NCI-H2107 (cell line): ENCODE measurements around the gene CEACAM19.
A peak's percentile ranks its signal among the peaks of the same experiment; 100 is the strongest.
"Not testable (repeated sequence)": the region's sequence is repeated elsewhere in the genome, so short reads cannot be mapped to it uniquely, and the experiment has no call there.

Source experiments
- DNase-seq: peaks from one replicate; lab custom pipeline; 2025; lab: John Stamatoyannopoulos, UW

CEACAM19 gene

GRCh38 chr19:44675521-44675920 is 4.2 kb downstream of the CEACAM19 start:
- no peak for DNase-seq

DNA sequence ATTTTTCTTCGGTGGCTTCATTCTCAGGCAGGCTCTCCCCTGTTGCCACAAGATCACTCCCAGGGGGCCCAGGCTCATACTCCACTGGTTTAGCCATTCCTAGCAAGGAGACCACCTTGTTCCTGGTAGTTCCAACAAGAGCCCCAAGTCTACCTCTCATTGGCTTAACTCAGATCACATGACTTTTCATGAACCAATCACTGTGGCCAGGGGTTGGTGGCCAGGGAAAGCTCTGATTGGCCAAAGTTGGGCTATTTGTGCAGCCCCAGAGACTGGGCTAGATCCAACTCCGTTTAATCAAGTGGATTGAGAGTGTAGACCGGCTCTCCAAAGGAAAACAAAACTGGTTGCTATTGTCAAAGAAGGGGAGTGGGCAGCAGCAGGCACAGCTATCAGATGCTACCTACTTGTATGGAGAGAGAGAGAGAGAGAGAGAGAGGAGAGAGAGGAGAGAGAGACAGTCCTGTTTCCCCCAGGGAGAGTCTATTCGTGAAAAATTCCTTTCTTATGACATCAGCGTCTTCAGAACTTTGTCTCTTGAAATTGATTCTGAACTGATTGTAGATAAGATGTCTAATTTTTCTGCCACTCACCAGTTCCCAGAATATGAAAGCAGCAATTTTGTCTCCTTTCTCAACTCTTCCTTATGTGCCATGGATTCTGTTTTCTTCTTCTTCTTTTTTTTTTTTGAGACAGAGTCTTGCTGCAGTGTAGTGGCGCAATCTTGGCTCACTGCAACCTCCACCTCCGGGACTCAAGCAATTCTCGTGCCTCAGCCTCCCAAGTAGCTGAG is 5.9 kb downstream of the CEACAM19 start:
- no peak for DNase-seq

- no peak for DNase-seq
Observed at GRCh38 chr19:44680536-44680935, 9.3 kb downstream of the CEACAM19 start.

DNA sequence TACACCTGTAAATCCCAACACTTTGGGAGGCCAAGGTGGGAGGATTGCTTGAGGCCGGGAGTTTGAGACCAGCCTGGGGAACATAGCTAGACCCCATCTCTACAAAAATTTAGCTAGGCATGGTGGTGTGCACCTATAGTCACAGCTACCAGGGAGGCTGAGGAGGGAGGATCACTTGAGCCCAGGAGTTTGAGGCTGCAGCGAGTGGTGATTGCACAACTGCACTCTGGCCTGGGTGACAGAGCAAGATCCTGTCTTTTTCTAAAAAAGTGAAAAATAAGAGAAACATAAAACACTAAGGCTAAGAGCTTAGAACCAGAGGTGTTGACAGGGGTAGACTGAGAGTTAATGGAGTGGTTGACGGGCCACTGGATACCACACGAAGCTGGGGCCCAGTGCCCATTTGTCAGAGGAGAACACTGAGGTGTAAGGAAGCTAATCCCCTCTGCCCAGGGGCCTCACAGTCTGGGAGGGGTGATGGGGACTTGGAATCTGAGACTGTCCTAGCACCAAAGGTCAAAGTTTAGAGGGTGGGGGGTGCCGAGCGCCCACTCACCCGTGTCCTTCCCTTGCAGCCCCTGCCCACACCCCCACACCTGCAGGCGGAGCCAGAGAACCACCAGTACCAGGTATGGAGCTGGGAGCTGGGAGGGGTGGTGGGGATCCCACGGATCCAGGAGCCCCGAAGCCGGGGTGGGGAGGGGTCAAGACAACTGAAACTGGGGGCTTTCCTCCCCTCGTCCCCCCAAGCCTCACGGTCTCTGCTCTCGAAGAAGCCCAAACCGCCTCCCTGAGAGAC is 10.9 kb downstream of the CEACAM19 start:
- no peak for DNase-seq

DNA sequence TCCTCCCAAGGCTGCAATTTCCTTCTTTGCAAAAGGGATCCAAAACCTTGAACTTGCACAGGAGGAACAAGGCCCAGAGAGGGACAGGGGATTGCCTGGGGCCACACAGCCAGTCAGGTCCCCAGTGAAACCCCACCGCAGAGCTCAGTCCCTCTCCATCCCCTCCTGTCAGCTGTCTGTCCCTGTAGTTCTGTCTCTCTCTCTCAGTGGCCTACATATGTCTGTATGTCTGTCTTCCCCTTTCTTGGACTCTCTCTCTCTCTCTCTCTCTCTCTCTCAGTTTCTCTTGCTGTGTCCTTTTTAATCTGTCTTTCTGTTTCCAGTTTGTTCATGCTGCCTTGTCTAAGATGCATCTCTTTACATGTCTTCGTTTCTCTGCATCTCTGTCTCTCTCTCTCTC is 11.5 kb downstream of the CEACAM19 start:
- DNase-seq = no peak

DNA sequence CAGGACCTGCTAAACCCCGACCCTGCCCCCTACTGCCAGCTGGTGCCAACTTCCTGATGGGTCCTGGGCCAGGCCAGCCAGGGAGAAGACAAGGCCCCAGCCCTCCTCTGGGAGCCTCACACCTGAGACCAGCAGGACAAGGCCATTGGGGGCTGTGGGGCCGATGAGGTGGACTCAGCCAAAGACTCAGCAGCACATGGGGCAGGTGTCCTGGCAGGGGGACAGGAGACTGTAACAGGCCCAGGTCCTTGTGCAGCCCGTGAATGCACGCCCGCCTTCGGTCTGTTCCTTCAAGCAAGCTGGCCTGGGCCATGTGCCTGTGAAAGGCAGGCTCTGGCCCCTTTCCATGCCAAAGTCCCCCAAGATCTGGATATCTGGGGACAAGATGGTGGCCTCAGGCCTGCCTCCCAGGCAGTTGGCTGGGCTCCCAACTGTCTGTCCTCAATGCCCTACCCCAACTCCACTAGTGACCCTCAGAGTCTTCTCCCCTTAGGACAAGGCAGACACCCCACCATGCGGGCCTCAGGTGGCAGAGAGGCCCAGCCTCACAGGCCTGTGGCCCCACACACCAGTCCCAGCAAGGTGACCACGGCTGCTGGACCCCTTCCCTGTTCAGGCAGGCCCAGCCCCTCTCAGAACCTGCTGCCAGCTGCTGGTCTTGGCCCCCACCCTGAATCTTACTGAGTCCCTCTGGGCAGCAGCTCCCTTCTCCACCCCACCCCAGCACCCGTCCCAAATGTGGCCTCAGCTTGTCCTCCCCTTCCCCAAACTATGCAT is 12.3 kb downstream of the CEACAM19 start:
- no peak for DNase-seq

GRCh38 chr19:44684396-44684795 is 13.1 kb downstream of the CEACAM19 start:
- not testable (repeated sequence) for DNase-seq

DNA sequence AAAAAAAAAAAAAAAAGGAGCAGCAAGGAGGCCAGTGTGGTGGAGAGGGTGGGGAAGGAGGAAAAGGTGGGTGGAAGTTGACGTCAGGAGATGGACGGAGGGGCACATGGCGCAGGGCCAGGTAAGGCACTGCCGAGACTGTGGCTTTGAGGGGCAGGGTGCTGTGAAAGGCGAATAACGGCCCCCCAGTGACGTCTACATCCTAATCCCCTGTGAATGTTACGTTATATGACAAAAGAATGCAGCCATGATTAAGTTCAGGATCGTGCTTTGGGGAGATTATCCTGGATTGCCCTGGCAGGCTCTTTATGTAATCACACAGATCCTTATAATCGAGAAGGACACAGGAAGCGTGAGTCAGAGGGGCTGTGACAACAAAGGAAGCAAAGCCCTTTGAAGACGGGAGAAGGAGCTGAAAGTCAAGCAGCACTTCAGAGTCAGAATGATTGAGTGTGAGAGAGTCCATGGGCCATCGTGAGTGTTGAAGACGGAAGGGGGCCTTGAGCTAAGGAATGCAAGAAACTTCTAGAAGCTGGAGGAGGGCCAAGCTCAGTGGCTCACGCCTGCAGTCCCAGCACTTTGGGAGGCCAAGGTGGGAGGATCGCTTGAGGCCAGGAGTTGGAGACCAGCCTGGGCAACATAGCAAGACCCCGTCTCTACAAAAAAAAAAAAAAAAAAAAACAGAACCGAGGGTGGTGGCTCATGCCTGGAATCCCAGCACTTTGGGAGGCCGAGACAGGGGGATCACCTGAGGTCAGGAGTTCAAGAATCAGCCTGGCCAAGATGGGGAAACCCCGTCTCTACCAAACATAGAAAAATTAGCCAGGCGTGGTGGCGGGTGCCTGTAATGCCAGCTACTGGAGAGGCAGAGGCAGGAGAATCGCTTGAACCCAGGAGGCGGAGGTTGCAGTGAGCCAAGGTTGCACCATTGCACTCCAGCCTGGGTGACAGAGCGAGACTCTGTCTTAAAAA is 13.9 kb downstream of the CEACAM19 start:
- DNase-seq = no peak

DNA sequence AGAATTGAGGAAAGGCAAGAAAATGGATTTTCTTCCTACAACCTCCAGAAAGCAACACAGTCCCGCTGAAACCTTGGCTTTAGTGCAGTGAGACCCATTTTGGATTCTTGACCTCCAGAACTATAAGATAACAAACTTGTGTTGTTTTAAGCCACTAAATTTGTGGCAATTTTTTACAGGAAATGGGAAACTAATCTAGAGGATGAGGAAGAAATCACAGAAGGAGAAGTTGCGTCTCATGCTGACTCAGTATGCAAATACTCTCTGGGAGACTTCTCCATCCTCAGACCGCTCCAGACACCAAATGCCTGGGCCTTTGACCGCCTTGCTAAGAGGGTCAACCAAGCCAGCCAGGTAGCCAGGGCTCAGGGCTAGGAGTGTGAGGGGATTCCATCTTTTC is 14.6 kb downstream of the CEACAM19 start:
- DNase-seq = no peak

- DNase-seq = no peak
Observed at GRCh38 chr19:44686896-44687295, 15.6 kb downstream of the CEACAM19 start.

DNA sequence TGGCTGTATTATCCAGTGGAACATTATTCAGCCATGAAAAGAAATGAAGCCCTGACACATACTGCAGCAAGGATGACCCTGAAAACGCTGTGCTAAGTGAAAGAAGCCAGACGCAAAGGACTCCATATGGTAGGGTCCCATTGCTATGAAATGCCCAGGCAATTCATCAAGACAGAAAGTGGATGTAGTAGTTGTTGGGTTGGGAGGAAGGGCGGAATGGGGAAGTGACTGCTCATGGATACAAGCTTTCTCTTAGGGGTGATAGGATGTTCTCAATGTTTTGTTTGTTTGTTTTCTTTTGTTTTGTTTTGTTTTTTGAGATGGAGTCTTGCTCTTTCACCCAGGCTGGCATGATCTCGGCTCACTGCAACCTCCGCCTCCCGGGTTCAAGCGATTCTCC is 16.6 kb downstream of the CEACAM19 start:
- no peak for DNase-seq

GRCh38 chr19:44689290-44690130 is 18.2 kb downstream of the CEACAM19 start:
- peak; percentile 17 for DNase-seq

DNA sequence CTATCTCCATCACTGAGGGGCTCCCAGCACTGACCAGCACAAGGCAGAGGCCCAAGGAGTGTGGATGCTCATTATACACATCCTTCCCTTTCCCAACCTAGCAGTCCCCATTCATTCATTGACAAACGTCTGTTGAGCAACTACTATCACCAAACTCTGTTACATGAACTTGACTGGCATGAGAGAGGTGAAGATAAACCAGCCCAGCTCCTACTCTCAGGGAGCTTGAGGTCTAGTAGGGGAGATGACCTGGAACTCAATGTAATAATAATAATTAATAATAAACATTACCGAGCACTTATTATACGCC is 18.8 kb downstream of the CEACAM19 start:
- DNase-seq = no peak

GRCh38 chr19:44692379-44692721 is 21.1 kb downstream of the CEACAM19 start:
- DNase-seq = no peak

DNA sequence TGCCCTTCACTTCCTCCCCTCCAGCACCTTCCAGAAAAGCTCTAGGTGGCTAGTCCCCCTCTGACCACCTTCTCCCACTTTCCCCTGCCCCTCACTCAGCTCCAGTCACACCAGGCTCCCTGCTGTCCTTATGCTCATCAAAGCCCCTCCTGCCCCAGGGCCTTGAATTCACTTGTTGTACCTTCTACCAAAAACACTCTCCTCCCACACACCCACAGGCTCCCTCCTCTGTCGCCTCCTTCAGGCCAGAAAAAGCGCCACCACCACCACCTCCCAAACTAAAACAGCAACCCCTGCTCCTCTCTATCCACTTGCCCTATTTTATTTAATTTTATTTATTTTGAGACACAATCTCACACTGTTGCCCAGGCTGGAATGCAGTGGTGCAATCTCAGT is 22.9 kb downstream of the CEACAM19 start:
- DNase-seq = no peak

DNA sequence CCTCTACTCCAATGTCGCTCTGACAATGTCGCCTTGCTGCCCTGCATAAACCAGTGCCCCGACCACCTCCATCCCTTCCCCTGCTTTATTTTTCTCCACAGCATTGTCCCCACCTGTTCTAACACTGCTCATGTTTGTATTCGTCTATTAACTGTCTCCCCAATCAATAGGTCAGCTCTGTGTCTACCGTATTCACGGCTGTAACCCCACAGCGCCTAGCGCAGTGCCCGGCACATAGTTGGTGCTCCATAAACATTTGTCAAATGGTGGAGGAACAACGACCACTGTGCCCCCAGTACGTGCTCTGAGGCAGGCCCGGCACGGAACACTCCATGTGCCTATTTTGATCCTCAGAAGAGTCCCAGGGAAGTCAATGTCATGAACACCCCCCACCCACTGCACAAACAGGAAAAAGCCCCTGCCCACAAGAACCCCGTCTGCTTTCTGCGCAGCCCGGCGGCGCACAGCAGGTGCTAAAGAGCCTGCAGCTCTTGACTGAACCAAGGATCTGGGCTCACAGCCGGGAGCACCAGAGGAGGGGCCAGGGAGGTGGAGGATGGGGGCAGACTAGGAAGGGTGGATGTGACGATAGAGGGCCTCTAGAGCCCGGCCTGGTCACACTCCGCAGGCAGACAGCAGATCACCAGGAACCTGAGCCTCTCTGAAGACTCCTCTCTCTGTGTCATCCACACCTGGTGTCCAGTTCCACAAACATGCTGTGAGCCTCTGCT is 25.8 kb downstream of the CEACAM19 start:
- peak; percentile 39 for DNase-seq

- no peak for DNase-seq
Observed at GRCh38 chr19:44697670-44698034, 26.4 kb downstream of the CEACAM19 start.

- no peak for DNase-seq
Observed at GRCh38 chr19:44698492-44699201, 27.4 kb downstream of the CEACAM19 start, which contains the start of gene CEACAM16. Gene CEACAM16 (plus strand): TSS chr19:44699151. CDS start chr19:44701457, 2,306 bp downstream.

DNA sequence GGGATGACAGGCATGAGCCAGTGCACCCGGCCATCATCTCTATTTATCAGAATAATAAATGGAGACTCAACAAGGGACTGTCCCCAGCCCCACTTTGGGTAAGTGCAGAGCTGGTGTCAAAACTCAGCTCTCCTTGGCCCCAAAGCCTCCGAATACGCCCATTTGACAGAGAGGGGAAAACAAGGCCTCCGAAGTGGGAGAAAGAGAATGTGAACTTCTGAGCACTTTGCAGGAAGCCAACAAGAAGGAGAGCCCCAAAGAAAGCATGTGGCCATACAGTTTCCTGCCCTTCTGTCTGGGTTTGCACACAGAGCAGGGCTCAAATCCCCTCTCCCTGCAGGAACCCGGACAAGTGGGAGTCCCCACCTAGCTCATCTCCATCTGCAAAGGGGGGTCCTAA is 29.3 kb downstream of the CEACAM19 start:
- DNase-seq = no peak
